ENCODE data around the gene GABPB1. TPM values are rescaled to one million over a fixed set of nuclear protein-coding genes. Genes with fewer than 3 reads are reported as not detected.
A peak's percentile ranks its signal among the peaks of the same experiment; 100 is the strongest.

Gene GABPB1
- total and polyA plus RNA-seq, 2 of the 13 experiments (the other 11 are each of a cell fraction or from before 2014, with no cell fraction given), result 17.5 to 39.5 TPM

- TF ChIP-seq FUBP1 (CRISPR knock-in tag; IDR thresholded peaks at IDR 0.05; ENCODE audit: borderline replicate concordance) (no peak), BRCA1 (CRISPR knock-in tag; IDR thresholded peaks at IDR 0.05) (no peak), NFATC3 (CRISPR knock-in tag; IDR thresholded peaks at IDR 0.05) (no peak), KLF9 (CRISPR knock-in tag; IDR thresholded peaks at IDR 0.05; ENCODE audit: low read depth) (no peak), DPF2 (CRISPR knock-in tag; IDR thresholded peaks at IDR 0.05; ENCODE audit: borderline replicate concordance, low read depth) (no peak), KLF13 (CRISPR knock-in tag; IDR thresholded peaks at IDR 0.05) (no peak), E2F5 (CRISPR knock-in tag; conservative IDR thresholded peaks at IDR 0.05) (no peak), CSRNP1 (CRISPR knock-in tag; IDR thresholded peaks at IDR 0.05) (no peak), ZNF513 (CRISPR knock-in tag; conservative IDR thresholded peaks at IDR 0.05) (no peak), ZNF749 (CRISPR knock-in tag; IDR thresholded peaks at IDR 0.05; ENCODE audit: borderline replicate concordance) (peak; percentile 77), TFDP2 (CRISPR knock-in tag; IDR thresholded peaks at IDR 0.05) (no peak), ZNF670 (CRISPR knock-in tag; IDR thresholded peaks at IDR 0.05; ENCODE audit: borderline replicate concordance) (no peak), SP140L (CRISPR knock-in tag; IDR thresholded peaks at IDR 0.05; ENCODE audit: borderline replicate concordance) (no peak), PITX1 (CRISPR knock-in tag; IDR thresholded peaks at IDR 0.05) (no peak), PRDM15 (CRISPR knock-in tag; IDR thresholded peaks at IDR 0.05) (no peak), ZNF441 (CRISPR knock-in tag; IDR thresholded peaks at IDR 0.05; ENCODE audit: borderline replicate concordance) (peak; percentile 25; the same call in 1 of the 2 replicates), FIP1L1 (IDR thresholded peaks at IDR 0.05; ENCODE audit: borderline replicate concordance, insufficient read depth, low read depth, low read length) (no peak)
Observed at GRCh38 chr15:50353975-50354837, 792 bp downstream of the GABPB1 start (continued).

Data from HepG2 (cell line).